GM21390 (cell line): ENCODE measurements around the gene SLC25A41.
"Not testable (repeated sequence)": the region's sequence is repeated elsewhere in the genome, so short reads cannot be mapped to it uniquely, and the experiment has no call there.

ENCODE experiments used
- ATAC-seq: cut with Tn5 transposase; IDR thresholded peaks from one replicate; pipeline ENCODE4 v1.9.1; 2021; ENCODE audit not compliant: unreplicated experiment

The SLC25A41 gene

GRCh38 chr19:6428692-6429418 lies 4.7 kb downstream of the SLC25A41 start:
- not testable (repeated sequence) for ATAC-seq

- ATAC-seq = no peak
Measured at GRCh38 chr19:6427131-6427530, 6.4 kb downstream of the SLC25A41 start.

- no peak for ATAC-seq
Measured at GRCh38 chr19:6425732-6426620, 7.6 kb downstream of the SLC25A41 start.

- peak; percentile 82 for ATAC-seq
Measured at GRCh38 chr19:6424939-6425731, 8.4 kb downstream of the SLC25A41 start.

- ATAC-seq = no peak
Measured at GRCh38 chr19:6424195-6424938, 9.2 kb downstream of the SLC25A41 start, which contains the start of gene KHSRP. Gene KHSRP, minus strand, starts transcription at chr19:6424811. Its CDS starts 110 bp downstream, at chr19:6424701.

- no peak for ATAC-seq
Measured at GRCh38 chr19:6423499-6424194, 9.9 kb downstream of the SLC25A41 start.

- no peak for ATAC-seq
Measured at GRCh38 chr19:6421075-6422014, 12.2 kb downstream of the SLC25A41 start.

GRCh38 chr19:6418562-6418932 lies 15.0 kb downstream of the SLC25A41 start:
- no peak for ATAC-seq

- ATAC-seq = no peak
Measured at GRCh38 chr19:6417713-6418561, 15.6 kb downstream of the SLC25A41 start.

GRCh38 chr19:6416658-6417405 lies 16.7 kb downstream of the SLC25A41 start:
- no peak for ATAC-seq

GRCh38 chr19:6415591-6416190 lies 17.9 kb downstream of the SLC25A41 start:
- ATAC-seq = no peak

- no peak for ATAC-seq
Measured at GRCh38 chr19:6414793-6415590, 18.6 kb downstream of the SLC25A41 start.

- no peak for ATAC-seq
Measured at GRCh38 chr19:6413721-6414643, 19.6 kb downstream of the SLC25A41 start.

- no peak for ATAC-seq
Measured at GRCh38 chr19:6413291-6413690, 20.3 kb downstream of the SLC25A41 start.
